Measurements from ENCODE around the gene ACRBP. TPM values are rescaled to one million over a fixed set of nuclear protein-coding genes. Genes with fewer than 3 reads are reported as not detected.

The ACRBP gene
- total RNA-seq, 1 experiment from 2014 or later, result 0.77 TPM

DNA sequence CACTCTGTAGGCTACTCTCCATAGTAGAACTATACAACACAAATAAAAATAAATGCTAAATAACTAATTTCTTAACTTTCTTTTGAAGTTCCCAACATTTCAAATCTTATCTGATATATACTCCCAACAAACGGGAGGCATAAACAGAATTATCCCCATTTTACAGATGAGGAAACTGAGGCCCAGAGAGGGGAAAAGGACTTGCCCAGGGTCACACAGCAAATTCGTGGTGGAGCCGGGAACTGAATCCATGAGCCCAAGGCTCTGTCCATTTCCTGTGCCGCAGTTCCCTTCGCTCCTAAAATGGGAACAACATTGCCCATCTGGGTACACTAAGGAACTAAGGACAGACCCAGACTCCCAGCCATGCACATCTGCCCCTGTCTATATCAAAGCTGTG, 29.7 kb upstream of the ACRBP start:
- no peaks in the 10 kb centered on the region for H3K9me3 ChIP-seq (ENCODE audit: low read length)
- H3K36me3 ChIP-seq (ENCODE audit: low read depth, low read length), result peaks cover 25% of the 10 kb centered on the region
- peaks cover 23% of the 10 kb centered on the region for H3K79me2 ChIP-seq (ENCODE audit: low read length)
- intact Hi-C loops (cut with micrococcal nuclease), result no loop called here
- ATAC-seq, result no peak
- ChIA-PET POLR2A (ENCODE audit: unreplicated experiment) (no interaction called here), CTCF (no interaction called here)
- H3K27ac ChIP-seq (ENCODE audit: low read length), result no peak overlapping the region
- no peaks in the 10 kb centered on the region for H3K4me1 ChIP-seq (ENCODE audit: insufficient read depth, low read length)
- H3K9me2 ChIP-seq (replicated peaks; ENCODE audit: low read length), result no peaks in the 10 kb centered on the region
- H2AFZ ChIP-seq (ENCODE audit: low read length), result no peak overlapping the region
- no peak for DNase-seq
- no peaks in the 10 kb centered on the region for H3F3A ChIP-seq (ENCODE audit: low read length, unreplicated experiment)
- TF ChIP-seq EZH2phosphoT487 (IDR thresholded peaks at IDR 0.05; ENCODE audit: borderline replicate concordance, low read length), result no peak
- no peak for TF ChIP-seq EZH2 (IDR thresholded peaks at IDR 0.05; ENCODE audit: low read length, unreplicated experiment)
- TF ChIP-seq, protein P1, sequence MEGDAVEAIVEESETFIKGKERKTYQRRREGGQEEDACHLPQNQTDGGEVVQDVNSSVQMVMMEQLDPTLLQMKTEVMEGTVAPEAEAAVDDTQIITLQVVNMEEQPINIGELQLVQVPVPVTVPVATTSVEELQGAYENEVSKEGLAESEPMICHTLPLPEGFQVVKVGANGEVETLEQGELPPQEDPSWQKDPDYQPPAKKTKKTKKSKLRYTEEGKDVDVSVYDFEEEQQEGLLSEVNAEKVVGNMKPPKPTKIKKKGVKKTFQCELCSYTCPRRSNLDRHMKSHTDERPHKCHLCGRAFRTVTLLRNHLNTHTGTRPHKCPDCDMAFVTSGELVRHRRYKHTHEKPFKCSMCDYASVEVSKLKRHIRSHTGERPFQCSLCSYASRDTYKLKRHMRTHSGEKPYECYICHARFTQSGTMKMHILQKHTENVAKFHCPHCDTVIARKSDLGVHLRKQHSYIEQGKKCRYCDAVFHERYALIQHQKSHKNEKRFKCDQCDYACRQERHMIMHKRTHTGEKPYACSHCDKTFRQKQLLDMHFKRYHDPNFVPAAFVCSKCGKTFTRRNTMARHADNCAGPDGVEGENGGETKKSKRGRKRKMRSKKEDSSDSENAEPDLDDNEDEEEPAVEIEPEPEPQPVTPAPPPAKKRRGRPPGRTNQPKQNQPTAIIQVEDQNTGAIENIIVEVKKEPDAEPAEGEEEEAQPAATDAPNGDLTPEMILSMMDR (conservative IDR thresholded peaks at IDR 0.05; ENCODE audit: low read depth, low read length), result no peak
- no peak overlapping the region for H3K4me3 ChIP-seq (ENCODE audit: low read length)
- no TSS peak for BruUV-seq (replicated peaks)
- no peaks in the 10 kb centered on the region for H4K20me1 ChIP-seq (ENCODE audit: low read length)
- no peak overlapping the region for H3K4me2 ChIP-seq (ENCODE audit: low read length)
- H3K9ac ChIP-seq (ENCODE audit: low read length), result no peak overlapping the region
- no peaks in the 10 kb centered on the region for H3K27me3 ChIP-seq (ENCODE audit: low read length)

DNA sequence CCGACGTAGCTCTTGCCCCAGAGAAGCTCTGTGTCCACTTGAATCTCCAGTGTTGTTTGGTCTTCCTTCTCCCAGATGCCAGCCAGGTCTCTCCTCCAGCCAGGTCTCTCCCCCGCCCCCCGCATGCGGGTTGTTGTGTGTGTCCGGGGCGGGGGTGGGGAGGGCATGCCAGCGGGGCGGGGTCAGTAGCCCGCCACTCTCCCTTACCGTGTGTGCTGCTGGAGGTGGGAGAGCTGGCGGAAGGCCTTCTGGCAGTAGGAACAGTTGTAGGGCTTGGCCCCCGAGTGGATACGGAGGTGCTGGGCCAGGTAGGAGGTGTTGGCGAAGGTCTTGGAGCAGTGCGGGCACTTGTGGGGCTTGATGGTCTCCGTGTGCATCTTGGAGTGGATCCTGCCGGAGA, 24.9 kb upstream of the ACRBP start:
- Histone ChIP-seq H3K79me2 (ENCODE audit: low read length) (no peaks in the 10 kb centered on the region), H3K4me3 (ENCODE audit: low read length) (no peak overlapping the region), H3K4me1 (ENCODE audit: insufficient read depth, low read length) (no peaks in the 10 kb centered on the region), H3K27me3 (ENCODE audit: low read length) (no peaks in the 10 kb centered on the region), H3K9me2 (replicated peaks; ENCODE audit: low read length) (no peaks in the 10 kb centered on the region), H3F3A (ENCODE audit: low read length, unreplicated experiment) (no peaks in the 10 kb centered on the region), H3K9ac (ENCODE audit: low read length) (no peak overlapping the region), H3K4me2 (ENCODE audit: low read length) (no peak overlapping the region), H2AFZ (ENCODE audit: low read length) (no peak overlapping the region), H4K20me1 (ENCODE audit: low read length) (no peaks in the 10 kb centered on the region), H3K9me3 (ENCODE audit: low read length) (no peaks in the 10 kb centered on the region), H3K36me3 (ENCODE audit: low read depth, low read length) (peaks cover 40% of the 10 kb centered on the region), H3K27ac (ENCODE audit: low read length) (no peak overlapping the region)
- intact Hi-C loops (cut with micrococcal nuclease), result no loop called here
- ChIA-PET CTCF (no interaction called here), POLR2A (ENCODE audit: unreplicated experiment) (no interaction called here)
- DNase-seq (no peak), ATAC-seq (no peak)
- no TSS peak for BruUV-seq (replicated peaks)
- TF ChIP-seq, protein P1 (conservative IDR thresholded peaks at IDR 0.05; ENCODE audit: low read depth, low read length), result no peak
- no peak for TF ChIP-seq EZH2 (IDR thresholded peaks at IDR 0.05; ENCODE audit: low read length, unreplicated experiment)
- TF ChIP-seq EZH2phosphoT487 (IDR thresholded peaks at IDR 0.05; ENCODE audit: borderline replicate concordance, low read length), result no peak

DNA sequence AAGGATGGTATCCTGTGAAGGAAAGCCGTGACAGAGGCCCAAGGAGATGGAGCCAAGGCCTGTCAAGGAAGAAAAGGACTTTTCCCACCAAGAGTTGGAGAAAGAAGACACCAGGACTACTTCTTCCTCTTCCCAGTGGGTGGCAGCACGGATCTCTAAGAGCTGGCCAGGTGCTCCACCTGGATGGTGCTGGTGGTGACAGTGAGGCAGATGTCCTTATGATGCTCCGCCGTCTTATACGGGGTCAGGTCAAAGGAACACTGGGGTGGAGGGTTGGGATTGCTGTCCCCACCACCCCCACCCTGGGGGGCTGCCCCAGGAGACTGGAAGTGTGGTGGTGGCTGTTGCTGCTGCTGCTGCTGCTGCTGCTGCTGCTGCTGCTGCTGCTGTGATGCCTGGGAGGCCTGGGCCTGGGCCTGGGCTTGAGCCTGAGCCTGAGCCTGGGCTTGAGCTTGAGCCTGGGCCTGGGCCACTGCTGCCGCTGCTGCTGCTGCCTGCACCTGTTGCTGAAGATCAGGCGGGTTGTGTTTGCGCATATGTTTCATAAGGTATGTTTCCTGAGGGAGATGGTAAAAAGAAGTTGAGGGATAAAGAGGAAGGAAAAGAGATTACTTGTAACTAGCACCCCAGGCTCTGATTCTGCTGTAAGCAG, 20.5 kb upstream of the ACRBP start:
- H3K4me1 ChIP-seq (ENCODE audit: insufficient read depth, low read length), result no peaks in the 10 kb centered on the region
- ChIA-PET POLR2A (ENCODE audit: unreplicated experiment) (no interaction called here), CTCF (no interaction called here)
- H3K9ac ChIP-seq (ENCODE audit: low read length), result no peak overlapping the region
- H4K20me1 ChIP-seq (ENCODE audit: low read length), result no peaks in the 10 kb centered on the region
- TF ChIP-seq, protein P1 (conservative IDR thresholded peaks at IDR 0.05; ENCODE audit: low read depth, low read length), result peak; percentile 44
- TF ChIP-seq EZH2phosphoT487 (IDR thresholded peaks at IDR 0.05; ENCODE audit: borderline replicate concordance, low read length), result no peak
- no peak for TF ChIP-seq EZH2 (IDR thresholded peaks at IDR 0.05; ENCODE audit: low read length, unreplicated experiment)
- H3K27me3 ChIP-seq (ENCODE audit: low read length), result no peaks in the 10 kb centered on the region
- BruUV-seq (replicated peaks), result no TSS peak
- no peaks in the 10 kb centered on the region for H3K9me3 ChIP-seq (ENCODE audit: low read length)
- no peak overlapping the region for H3K4me3 ChIP-seq (ENCODE audit: low read length)
- no peak for ATAC-seq
- no peaks in the 10 kb centered on the region for H3K79me2 ChIP-seq (ENCODE audit: low read length)
- no peak overlapping the region for H3K4me2 ChIP-seq (ENCODE audit: low read length)
- peaks cover 37% of the 10 kb centered on the region; the same call in 1 of the 2 replicates for H3K36me3 ChIP-seq (ENCODE audit: low read depth, low read length)
- intact Hi-C loops (cut with micrococcal nuclease), result no loop called here
- no peak overlapping the region for H3K27ac ChIP-seq (ENCODE audit: low read length)
- no peaks in the 10 kb centered on the region for H3F3A ChIP-seq (ENCODE audit: low read length, unreplicated experiment)
- DNase-seq, result peak; percentile 32
- no peak overlapping the region for H2AFZ ChIP-seq (ENCODE audit: low read length)
- no peaks in the 10 kb centered on the region for H3K9me2 ChIP-seq (replicated peaks; ENCODE audit: low read length)

Measured in PC-3 (cell line).